Measurements from ENCODE around the gene HSPBP1. TPM values are rescaled to one million over a fixed set of nuclear protein-coding genes. Genes with fewer than 3 reads are reported as not detected.

HSPBP1 gene
- total and polyA plus RNA-seq, 2 donors (not counting 3 experiments of a cell fraction or from before 2014, with no cell fraction given), result 30.4 to 47.5 TPM

GRCh38 chr19:55311797-55312196, 31.9 kb upstream of the HSPBP1 start:
- H3K27me3 ChIP-seq (ENCODE audit: control insufficient read depth in 2 of 2, insufficient read depth in 2 of 2, low read length in 2 of 2), result no peaks in the 10 kb centered on the region
- POLR2A ChIA-PET, result no interaction called here
- no peak for DNase-seq (ENCODE audit: low read depth, low spot score)
- H3K79me2 ChIP-seq (ENCODE audit: control insufficient read depth, insufficient read depth, low read length), result no peaks in the 10 kb centered on the region
- no peaks in the 10 kb centered on the region for H4K20me1 ChIP-seq (replicated peaks; ENCODE audit: control insufficient read depth, extremely low read depth, insufficient read depth, low read length)
- dilution Hi-C loops (cut with MboI; ENCODE audit: extremely low pct_ligation_motif_present, low sequenced_read_pairs), result no loop called here
- FAIRE-seq, result no peak
- BruUV-seq (replicated peaks), result no TSS peak
- no peak overlapping the region for H3K27ac ChIP-seq (ENCODE audit: insufficient read depth, low read depth, low read length)
- H3K9ac ChIP-seq (replicated peaks; ENCODE audit: extremely low read depth, insufficient read depth, low read length), result no peak overlapping the region
- no peaks in the 10 kb centered on the region for H3K9me1 ChIP-seq (replicated peaks; ENCODE audit: control insufficient read depth, extremely low read depth, insufficient read depth, low read length)
- intact Hi-C loops (cut with micrococcal nuclease), result no loop called here
- H3K4me1 ChIP-seq (ENCODE audit: control insufficient read depth, extremely low read depth, insufficient read depth, low read length), result no peaks in the 10 kb centered on the region
- TF ChIP-seq POLR2A (IDR thresholded peaks at IDR 0.05; ENCODE audit: low read depth, low read length), result no peak
- no peak overlapping the region for H2AFZ ChIP-seq (ENCODE audit: low read depth, low read length)
- no peak overlapping the region for H3K4me3 ChIP-seq (replicated peaks in 1 of 3; ENCODE audit: insufficient read depth in 1 of 3, low read depth in 1 of 3, low read length in 3 of 3)
- H3K4me2 ChIP-seq (ENCODE audit: insufficient read depth, low read length), result no peak overlapping the region
- no peaks in the 10 kb centered on the region for H3K9me3 ChIP-seq (replicated peaks; ENCODE audit: control insufficient read depth, insufficient read depth, low read length)
- CTCF ChIA-PET, result interaction anchor here (0.6 to 2.8 kb wide), 2 partner anchors 10 to 173 kb away, joined by 3 to 18 read pairs; no protein-coding TSS in a partner anchor
- no peaks in the 10 kb centered on the region for H3K36me3 ChIP-seq (ENCODE audit: control insufficient read depth in 2 of 2, extremely low read depth in 1 of 2, insufficient read depth in 2 of 2, low read length in 2 of 2)

DNA sequence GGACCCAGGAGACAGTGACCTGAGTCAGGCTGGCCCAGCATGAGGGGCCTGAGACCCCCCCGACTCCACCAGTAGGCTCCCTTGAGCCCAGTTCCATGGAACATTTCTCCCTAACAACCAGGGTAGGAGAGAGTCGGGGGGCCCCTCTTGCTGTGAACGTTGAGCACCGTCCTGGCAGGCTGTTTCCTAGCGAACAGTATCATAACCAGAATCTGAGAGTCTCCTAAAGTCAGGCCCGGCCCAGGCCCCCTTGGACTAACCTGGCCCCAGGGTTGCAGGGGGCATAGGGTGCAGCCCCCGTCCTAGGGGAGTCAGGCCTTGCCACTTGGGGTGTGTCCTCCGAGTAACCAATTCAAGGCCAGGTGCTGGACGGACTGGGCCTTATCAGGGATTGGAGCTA, 31.5 kb upstream of the HSPBP1 start:
- BruUV-seq (replicated peaks), result no TSS peak
- CTCF ChIA-PET, result interaction anchor here (2.8 kb wide), 1 partner anchor 9 kb away, joined by 18 read pairs; no protein-coding TSS in a partner anchor
- intact Hi-C loops (cut with micrococcal nuclease), result no loop called here

More for the DNA sequence above, 31.5 kb upstream of the HSPBP1 start:
- Histone ChIP-seq H3K9ac (replicated peaks; ENCODE audit: extremely low read depth, insufficient read depth, low read length) (no peak overlapping the region), H2AFZ (ENCODE audit: low read depth, low read length) (no peak overlapping the region), H4K20me1 (replicated peaks; ENCODE audit: control insufficient read depth, extremely low read depth, insufficient read depth, low read length) (no peaks in the 10 kb centered on the region), H3K4me2 (ENCODE audit: insufficient read depth, low read length) (no peak overlapping the region), H3K27me3 (ENCODE audit: control insufficient read depth in 2 of 2, insufficient read depth in 2 of 2, low read length in 2 of 2) (no peaks in the 10 kb centered on the region), H3K79me2 (ENCODE audit: control insufficient read depth, insufficient read depth, low read length) (no peaks in the 10 kb centered on the region), H3K4me1 (ENCODE audit: control insufficient read depth, extremely low read depth, insufficient read depth, low read length) (no peaks in the 10 kb centered on the region), H3K9me1 (replicated peaks; ENCODE audit: control insufficient read depth, extremely low read depth, insufficient read depth, low read length) (no peaks in the 10 kb centered on the region), H3K4me3 (replicated peaks in 1 of 3; ENCODE audit: insufficient read depth in 1 of 3, low read depth in 1 of 3, low read length in 3 of 3) (no peak overlapping the region), H3K27ac (ENCODE audit: insufficient read depth, low read depth, low read length) (no peak overlapping the region), H3K9me3 (replicated peaks; ENCODE audit: control insufficient read depth, insufficient read depth, low read length) (no peaks in the 10 kb centered on the region), H3K36me3 (ENCODE audit: control insufficient read depth in 2 of 2, extremely low read depth in 1 of 2, insufficient read depth in 2 of 2, low read length in 2 of 2) (no peaks in the 10 kb centered on the region)
- DNase-seq (ENCODE audit: low read depth, low spot score), result no peak
- dilution Hi-C loops (cut with MboI; ENCODE audit: extremely low pct_ligation_motif_present, low sequenced_read_pairs), result no loop called here
- no peak for TF ChIP-seq MAX (IDR thresholded peaks at IDR 0.05; ENCODE audit: insufficient read depth, insufficient read length)
- TF ChIP-seq POLR2A (IDR thresholded peaks at IDR 0.05; ENCODE audit: low read depth, low read length), result no peak
- TF ChIP-seq FOS (IDR thresholded peaks at IDR 0.05; ENCODE audit: borderline replicate concordance, insufficient read depth, low read length), result no peak
- TF ChIP-seq MYC (IDR thresholded peaks at IDR 0.05; ENCODE audit: low read depth, low read length), result no peak
- no peak for TF ChIP-seq POLR2AphosphoS5 (IDR thresholded peaks at IDR 0.05; ENCODE audit: insufficient read depth, low read depth, low read length)
- no peak for TF ChIP-seq GATA2 (IDR thresholded peaks at IDR 0.05; ENCODE audit: insufficient read depth, insufficient read length, low read depth, low read length)
- TF ChIP-seq EZH2 (IDR thresholded peaks at IDR 0.05; ENCODE audit: borderline replicate concordance, low read depth, low read length, severe bottlenecking), result no peak
- no peak for TF ChIP-seq JUN (IDR thresholded peaks at IDR 0.05; ENCODE audit: borderline replicate concordance, insufficient read depth, insufficient read length, low read depth)
- TF ChIP-seq, protein P1, sequence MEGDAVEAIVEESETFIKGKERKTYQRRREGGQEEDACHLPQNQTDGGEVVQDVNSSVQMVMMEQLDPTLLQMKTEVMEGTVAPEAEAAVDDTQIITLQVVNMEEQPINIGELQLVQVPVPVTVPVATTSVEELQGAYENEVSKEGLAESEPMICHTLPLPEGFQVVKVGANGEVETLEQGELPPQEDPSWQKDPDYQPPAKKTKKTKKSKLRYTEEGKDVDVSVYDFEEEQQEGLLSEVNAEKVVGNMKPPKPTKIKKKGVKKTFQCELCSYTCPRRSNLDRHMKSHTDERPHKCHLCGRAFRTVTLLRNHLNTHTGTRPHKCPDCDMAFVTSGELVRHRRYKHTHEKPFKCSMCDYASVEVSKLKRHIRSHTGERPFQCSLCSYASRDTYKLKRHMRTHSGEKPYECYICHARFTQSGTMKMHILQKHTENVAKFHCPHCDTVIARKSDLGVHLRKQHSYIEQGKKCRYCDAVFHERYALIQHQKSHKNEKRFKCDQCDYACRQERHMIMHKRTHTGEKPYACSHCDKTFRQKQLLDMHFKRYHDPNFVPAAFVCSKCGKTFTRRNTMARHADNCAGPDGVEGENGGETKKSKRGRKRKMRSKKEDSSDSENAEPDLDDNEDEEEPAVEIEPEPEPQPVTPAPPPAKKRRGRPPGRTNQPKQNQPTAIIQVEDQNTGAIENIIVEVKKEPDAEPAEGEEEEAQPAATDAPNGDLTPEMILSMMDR (IDR thresholded peaks at IDR 0.05; ENCODE audit: extremely low read depth in 1 of 2, insufficient read depth in 1 of 2, low read depth in 1 of 2, low read length in 2 of 2), result no peak
- no peak for FAIRE-seq
- POLR2A ChIA-PET, result no interaction called here
